GM18498 (cell line): ENCODE data around the gene TMEM100.

ENCODE experiments used
- ATAC-seq: cut with Tn5 transposase; IDR thresholded peaks from one replicate; pipeline ENCODE4 v1.9.1; 2021; ENCODE audit warnings: mild to moderate bottlenecking, moderate library complexity; ENCODE audit not compliant: unreplicated experiment

TMEM100 gene, protein sequence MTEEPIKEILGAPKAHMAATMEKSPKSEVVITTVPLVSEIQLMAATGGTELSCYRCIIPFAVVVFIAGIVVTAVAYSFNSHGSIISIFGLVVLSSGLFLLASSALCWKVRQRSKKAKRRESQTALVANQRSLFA

GRCh38 chr17:55722742-55723487, at the start of gene TMEM100:
TMEM100 (minus strand) TSS chr17:55722864; CDS start chr17:55721070, 1,794 bp downstream.
- no peak for ATAC-seq

- ATAC-seq, result no peak
Observed at GRCh38 chr17:55772086-55772485, 49.4 kb upstream of the TMEM100 start.

GRCh38 chr17:55770196-55770870, 47.7 kb upstream of the TMEM100 start:
- ATAC-seq, result no peak

GRCh38 chr17:55769625-55770000, 46.9 kb upstream of the TMEM100 start:
- ATAC-seq, result no peak

DNA sequence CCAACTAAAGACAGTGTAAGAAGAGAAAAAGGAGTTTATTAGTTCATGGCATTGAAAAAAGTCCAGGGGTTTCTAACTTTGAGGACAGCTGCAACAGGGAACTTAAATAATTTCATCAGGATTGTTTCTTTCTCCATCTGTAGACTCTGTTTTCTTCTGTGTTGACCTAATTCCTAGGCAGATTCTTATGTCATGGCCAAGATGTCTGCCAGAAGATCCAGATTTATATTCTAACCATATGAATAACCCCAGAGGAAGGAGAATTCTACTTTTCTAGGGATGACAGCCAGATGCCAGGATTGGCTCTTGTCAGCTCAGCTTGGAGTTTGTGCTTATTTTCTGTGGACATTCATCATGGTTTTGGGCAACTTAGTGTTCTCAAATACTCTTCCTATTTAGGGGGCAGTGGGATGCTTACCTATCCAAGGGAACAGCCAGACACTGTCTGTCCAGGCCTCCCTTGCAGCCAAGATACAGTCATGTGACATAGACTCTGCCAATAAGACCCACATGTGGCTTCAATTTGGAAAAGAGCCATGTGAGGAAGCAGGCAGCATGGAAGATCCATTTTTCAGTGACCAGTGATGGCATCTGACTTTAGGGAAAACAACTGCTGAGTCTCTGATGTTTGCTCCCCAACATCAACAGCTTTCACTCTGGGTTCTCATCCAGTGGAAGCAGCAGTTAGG, 46.4 kb upstream of the TMEM100 start:
- no peak for ATAC-seq

- ATAC-seq, result no peak
Observed at GRCh38 chr17:55765472-55765871, 42.8 kb upstream of the TMEM100 start.

DNA sequence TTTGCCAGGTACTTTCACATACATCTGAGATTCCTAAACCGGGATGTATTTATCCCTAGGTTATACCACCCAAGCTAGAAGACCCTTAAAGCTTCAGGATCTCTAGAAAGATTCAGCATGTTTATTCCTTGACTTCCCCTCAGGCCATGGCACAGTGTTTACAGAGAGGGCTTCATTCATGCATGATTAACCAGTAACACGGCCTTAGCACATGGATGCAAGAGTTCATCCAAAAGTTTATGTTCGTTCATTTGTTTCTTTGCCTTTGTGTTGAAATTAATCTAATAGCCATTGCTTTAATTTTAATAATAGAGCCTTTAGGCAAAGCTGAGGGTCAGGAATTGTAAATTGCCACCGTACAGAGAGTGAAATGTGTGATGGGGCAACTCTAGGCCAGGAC, 41.9 kb upstream of the TMEM100 start:
- no peak for ATAC-seq

DNA sequence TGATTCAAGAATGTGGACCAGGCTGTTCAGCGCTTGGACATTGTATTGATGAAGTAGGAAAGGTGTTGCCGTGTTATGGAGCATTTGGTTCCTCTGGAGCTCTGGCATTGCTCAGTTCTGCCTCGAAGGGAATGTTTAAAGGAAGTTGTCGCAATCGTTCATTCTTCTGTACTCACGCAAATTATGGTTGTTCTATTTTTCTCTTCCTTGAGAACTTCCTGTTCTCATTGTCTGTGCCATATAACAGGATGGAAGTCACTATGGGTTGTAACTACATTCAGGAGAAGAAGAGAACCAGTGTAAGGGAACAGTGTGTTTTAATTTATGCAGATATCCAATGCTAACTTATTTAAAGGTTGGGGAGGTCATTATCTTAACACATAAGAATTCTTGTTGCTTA, 41.2 kb upstream of the TMEM100 start:
- ATAC-seq, result no peak

DNA sequence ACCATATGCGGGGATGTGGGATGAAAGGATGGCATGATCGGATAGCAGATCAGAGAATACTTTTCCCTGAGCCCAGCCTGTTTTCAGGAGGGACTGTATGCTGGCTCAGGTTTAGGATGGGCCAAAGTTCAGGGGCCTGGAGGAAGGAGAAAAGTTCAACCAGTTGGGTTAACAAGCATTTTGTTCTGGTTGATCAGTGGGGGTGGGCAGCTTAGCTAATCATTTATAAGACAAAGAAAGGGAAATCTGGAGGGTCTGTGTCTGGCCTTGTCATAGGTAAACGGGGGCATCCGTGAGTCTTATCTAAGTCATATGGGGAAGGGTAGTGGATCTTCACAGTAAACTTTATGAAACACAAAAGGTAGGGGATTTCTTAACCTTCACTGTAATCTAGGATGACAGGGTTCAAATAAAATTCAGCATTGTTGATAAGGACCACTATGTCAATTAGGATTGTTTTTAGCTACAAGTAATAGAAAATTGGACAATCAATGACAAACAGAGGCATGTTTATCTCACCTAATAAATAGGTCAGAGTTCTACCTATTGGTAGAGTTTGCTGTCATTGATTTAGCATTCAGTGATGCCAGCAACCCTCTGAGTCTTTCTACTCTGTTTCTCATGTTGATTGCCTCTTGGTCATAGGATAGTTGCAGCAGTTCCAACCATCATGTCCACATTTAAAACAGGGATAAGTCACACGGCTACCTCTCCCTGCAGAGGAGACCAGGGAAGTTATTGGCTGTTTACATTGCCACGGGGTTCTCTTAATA, 39.6 kb upstream of the TMEM100 start:
- no peak for ATAC-seq

GRCh38 chr17:55760643-55761355, 38.1 kb upstream of the TMEM100 start:
- ATAC-seq, result no peak

DNA sequence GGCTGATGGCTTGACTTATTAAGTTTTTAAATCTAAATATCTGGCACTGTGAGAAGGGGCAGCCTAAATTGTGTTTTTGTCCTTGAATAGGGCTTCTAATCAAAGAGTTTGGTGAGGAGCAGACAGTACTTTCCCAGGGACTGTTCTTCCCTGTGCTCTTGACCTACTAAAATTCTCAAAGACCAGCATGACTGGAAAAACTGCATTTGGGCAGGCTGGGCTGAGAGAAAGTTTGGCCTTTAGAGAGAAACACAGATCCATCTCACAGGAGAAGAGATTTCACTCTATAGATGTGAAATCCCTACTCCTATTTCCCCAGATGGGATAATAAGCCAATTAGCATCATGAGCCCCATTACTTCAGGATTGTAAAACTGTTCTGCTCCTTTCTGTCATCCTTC, 35.5 kb upstream of the TMEM100 start:
- no peak for ATAC-seq

GRCh38 chr17:55757659-55758058, 35.0 kb upstream of the TMEM100 start:
- peak; percentile 73 for ATAC-seq

DNA sequence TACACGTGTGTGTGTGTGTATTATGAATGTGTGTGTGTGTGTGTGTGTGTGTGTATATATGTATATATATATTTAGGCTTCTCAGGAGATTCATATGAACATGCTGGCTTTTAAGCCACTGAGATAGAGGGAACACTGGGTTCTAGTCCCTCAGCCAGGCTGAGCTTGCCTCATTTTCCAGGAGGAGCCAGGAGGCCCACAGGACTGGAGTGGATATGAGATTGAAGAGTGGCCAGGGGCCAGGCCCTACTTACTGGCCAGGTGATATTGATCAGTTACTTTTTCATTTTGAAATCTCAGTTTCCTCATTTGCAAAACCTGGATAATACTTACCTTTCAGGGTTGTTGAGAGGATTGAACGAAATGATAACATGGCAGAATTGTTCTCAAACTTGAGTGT, 34.0 kb upstream of the TMEM100 start:
- ATAC-seq, result no peak

DNA sequence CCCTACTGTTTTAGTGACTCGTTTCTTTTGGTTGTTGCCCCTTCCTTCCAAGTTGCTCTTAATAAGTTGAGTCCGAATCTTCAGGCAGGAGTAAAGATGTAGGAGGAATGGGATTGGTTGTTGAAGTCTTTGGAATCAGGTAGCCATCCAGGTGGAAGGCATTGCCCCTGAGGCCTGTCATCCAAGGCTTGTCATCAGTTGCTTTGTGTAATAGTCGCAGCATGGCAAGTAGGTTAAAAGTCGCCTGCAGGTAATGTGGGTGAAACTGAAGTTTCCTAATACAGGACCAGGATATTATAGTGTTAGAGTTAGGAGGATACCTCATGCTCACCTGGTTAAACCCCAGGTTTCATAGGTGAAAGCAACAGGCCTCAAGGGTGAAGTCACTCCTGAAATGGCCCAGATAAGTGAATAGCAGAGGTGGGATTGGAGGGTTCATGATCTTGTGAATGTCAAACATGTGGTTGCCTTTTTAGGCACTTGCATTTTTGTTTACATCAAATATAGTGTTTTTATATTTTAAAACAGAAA, 29.1 kb upstream of the TMEM100 start:
- ATAC-seq, result no peak

DNA sequence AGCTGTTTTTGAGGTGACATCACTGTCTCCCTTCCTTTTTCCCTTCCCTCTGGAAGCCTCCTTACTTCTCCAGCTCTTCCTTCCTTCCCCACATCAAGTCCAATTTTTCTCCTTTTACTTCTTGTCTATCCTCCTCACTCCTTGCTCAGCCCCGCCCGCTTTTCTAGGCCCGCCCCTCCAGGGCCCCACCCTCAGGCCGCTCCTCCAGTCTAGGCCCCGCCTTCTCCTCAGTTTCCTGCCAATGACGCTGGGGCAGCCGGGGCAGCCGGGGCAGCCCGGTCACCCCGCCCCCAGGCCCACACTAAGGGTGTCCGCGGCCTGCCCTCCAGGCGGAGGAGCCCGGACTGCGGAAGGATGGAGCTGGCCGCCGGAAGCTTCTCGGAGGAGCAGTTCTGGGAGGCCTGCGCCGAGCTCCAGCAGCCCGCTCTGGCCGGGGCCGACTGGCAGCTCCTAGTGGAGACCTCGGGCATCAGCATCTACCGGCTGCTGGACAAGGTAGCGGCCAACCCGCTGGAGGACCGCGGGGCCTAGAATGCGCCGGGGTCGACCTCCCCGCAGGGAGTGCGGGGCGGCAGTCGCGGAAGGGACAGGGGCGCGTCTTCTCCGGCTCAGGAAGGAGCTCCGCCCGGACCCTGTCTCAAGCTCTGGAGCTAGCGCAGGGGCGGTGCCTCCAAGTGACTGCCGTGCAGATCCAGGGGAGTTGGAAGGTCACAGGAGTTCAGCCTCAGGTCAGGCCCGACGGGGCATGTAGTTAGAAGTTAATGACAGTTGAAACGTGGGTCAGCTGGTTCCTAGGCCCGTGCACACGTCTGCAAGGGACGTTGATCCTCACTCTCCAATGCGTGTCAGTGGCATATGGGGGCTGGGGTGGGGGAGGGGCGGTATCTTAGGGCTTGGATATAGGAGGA, 28.3 kb upstream of the TMEM100 start, which contains the start of gene PCTP:
PCTP (plus strand) TSS at position 302 of the 908 bp plus-strand sequence; CDS start at position 355, 53 bp downstream.
- ATAC-seq, result peak; percentile 99

DNA sequence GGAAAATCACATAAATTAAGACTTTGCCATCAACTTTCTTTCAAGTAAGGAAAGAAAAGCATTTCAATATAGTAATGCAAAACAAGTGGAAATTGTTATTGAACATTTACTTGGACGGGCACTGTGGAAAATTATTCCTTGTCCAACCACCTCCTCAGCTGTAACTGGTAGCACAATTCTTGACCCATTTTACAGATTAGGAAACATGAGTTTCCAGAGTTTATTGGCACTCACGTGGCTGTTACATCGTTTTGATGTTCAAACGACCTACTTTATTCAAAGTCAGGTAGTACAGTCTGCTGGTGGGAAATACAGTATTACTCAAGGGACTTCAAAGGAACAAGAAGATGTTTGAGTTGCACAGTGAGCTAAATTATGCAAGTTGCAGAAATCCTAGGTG, 27.3 kb upstream of the TMEM100 start:
- ATAC-seq, result no peak

- ATAC-seq, result no peak
Observed at GRCh38 chr17:55748841-55749240, 26.2 kb upstream of the TMEM100 start.

- ATAC-seq, result no peak
Observed at GRCh38 chr17:55747209-55747608, 24.5 kb upstream of the TMEM100 start.

DNA sequence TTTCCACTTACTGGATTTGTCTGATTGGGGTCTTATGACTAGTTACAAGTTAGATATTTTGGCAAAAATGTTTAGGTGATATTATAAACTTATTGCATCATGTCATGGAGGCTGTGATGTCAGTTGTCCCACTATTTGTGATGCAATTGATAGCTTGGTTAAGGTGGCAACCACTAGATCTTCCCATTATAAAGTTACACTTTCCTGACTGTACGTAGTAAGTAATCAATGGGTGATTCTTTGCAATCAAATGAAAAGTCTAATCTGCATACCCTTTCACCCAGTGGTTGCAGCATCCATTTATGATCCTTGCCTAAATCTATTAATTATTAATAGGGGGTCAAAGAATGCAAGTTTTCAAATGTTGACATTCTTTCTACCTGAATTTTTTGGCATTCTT, 23.8 kb upstream of the TMEM100 start:
- ATAC-seq, result no peak
